HFF-Myc (cell line): ENCODE data around the gene F13A1.

ENCODE experiments used
- DNase-seq: peaks from one replicate; pipeline ENCODE4 v3.0.0-alpha.2; 2011; ENCODE audit warnings: low read depth; ENCODE audit errors: extremely low read depth
- H3K4me3 ChIP-seq: replicated peaks from 2 replicates; pipeline ENCODE4 v1.5.1; 2011; ENCODE audit warnings: low read depth, mild to moderate bottlenecking, control low read depth, low read length
- CTCF ChIP-seq: IDR thresholded peaks from 2 replicates; pipeline ENCODE4 v1.5.1; 2012; ENCODE audit warnings: mild to moderate bottlenecking, low read depth, low read length, control low read depth; ENCODE audit errors: missing control alignments

The F13A1 gene

DNA sequence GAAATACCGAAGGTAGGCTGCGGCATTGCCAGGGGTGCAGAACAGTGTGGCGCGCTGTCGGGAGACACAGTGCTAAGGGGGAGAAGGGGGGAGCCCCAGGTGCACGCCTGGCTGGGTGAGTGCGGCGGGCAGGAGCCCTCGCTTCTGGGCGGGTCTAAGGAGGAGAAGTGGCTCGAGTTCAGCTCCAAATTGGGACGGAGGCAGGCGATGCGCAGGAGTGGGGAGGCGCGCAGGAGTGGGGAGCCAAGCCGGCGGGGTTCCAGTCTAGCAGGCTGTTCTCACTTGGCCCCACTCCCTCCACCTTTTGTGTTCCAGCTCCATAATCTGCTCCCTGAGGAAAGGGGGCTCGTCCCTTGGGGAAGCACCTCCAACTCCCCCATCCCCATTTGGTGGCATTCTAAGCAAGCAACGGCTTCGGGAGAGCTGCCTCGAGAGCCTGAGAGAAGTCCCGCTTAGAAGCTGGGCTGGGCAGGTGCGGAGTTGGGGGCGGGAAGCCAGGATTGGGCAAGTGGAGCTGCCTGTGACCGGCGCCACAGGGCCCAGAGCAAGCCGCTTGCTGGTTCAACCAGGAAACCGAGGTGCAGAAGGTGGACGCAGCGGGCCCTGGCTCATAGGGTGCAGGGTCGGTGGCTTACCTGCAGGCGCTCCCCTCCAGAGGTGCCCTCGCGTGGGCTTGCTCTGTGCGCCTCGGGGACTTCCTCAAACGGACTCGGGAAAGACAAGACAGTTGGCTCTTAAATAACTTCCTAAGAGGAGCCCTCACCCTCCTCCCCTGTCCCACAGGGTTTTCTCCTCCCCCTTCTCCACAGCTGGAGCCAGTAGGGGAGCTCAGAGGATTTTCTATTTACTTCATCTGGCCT lies at the start of gene F13A1:
Gene F13A1, minus strand, starts transcription at position 711 of the 860 bp plus-strand sequence. CDS start 1,998 bp downstream, outside the sequence.
- no peak within 1 kb of the TSS for H3K4me3 ChIP-seq
- TF ChIP-seq CTCF = no peak
- DNase-seq = no peak

GRCh38 chr6:6368684-6369052 lies 48.2 kb upstream of the F13A1 start:
- TF ChIP-seq CTCF = no peak
- DNase-seq = no peak
- no peak overlapping the region for H3K4me3 ChIP-seq

GRCh38 chr6:6368040-6368683 lies 47.7 kb upstream of the F13A1 start:
- DNase-seq = no peak
- TF ChIP-seq CTCF = no peak
- H3K4me3 ChIP-seq = no peak overlapping the region

- DNase-seq = no peak
- no peak overlapping the region for H3K4me3 ChIP-seq
- no peak for TF ChIP-seq CTCF
Measured at GRCh38 chr6:6366803-6367202, 46.3 kb upstream of the F13A1 start.

GRCh38 chr6:6365242-6365641 lies 44.8 kb upstream of the F13A1 start:
- no peak for DNase-seq
- no peak overlapping the region for H3K4me3 ChIP-seq
- TF ChIP-seq CTCF = no peak

- DNase-seq = no peak
- TF ChIP-seq CTCF = no peak
- H3K4me3 ChIP-seq = no peak overlapping the region
Measured at GRCh38 chr6:6362056-6362840, 41.8 kb upstream of the F13A1 start.
